IPS-18c (cell line): ENCODE data around the gene EZR.

Source experiments
- H3K4me3 ChIP-seq: 2 replicates; pipeline ENCODE4 v1.7.0; 2013; ENCODE audit warnings: low read depth, mild to moderate bottlenecking, low read length, moderate library complexity; ENCODE audit not compliant: insufficient read depth
- H3K9me3 ChIP-seq: one replicate; pipeline ENCODE4 v1.6.1; 2013; ENCODE audit warnings: mild to moderate bottlenecking, low read length, moderate library complexity; ENCODE audit not compliant: control insufficient read depth, insufficient read depth

EZR gene

GRCh38 chr6:158789115-158789917 is 29.9 kb downstream of the EZR start:
- Histone ChIP-seq H3K9me3 (no peaks in the 10 kb centered on the region), H3K4me3 (no peak overlapping the region)

GRCh38 chr6:158787395-158787794 is 31.8 kb downstream of the EZR start:
- Histone ChIP-seq H3K4me3 (no peak overlapping the region), H3K9me3 (no peaks in the 10 kb centered on the region)

- no peaks in the 10 kb centered on the region for H3K9me3 ChIP-seq
- H3K4me3 ChIP-seq = no peak overlapping the region
Measured at GRCh38 chr6:158786645-158787304, 32.4 kb downstream of the EZR start.

- Histone ChIP-seq H3K4me3 (no peak overlapping the region), H3K9me3 (no peaks in the 10 kb centered on the region)
Measured at GRCh38 chr6:158785036-158785435, 34.1 kb downstream of the EZR start.

GRCh38 chr6:158784505-158784904 is 34.7 kb downstream of the EZR start:
- Histone ChIP-seq H3K4me3 (no peak overlapping the region), H3K9me3 (no peaks in the 10 kb centered on the region)

GRCh38 chr6:158783851-158784250 is 35.3 kb downstream of the EZR start:
- H3K9me3 ChIP-seq = no peaks in the 10 kb centered on the region

GRCh38 chr6:158783167-158783450 is 36.1 kb downstream of the EZR start:
- H3K4me3 ChIP-seq = no peak overlapping the region
- H3K9me3 ChIP-seq = no peaks in the 10 kb centered on the region

More at GRCh38 chr6:158783851-158784250, 35.3 kb downstream of the EZR start:
- H3K4me3 ChIP-seq = no peak overlapping the region

- H3K4me3 ChIP-seq = no peak overlapping the region
- H3K9me3 ChIP-seq = no peaks in the 10 kb centered on the region
Measured at GRCh38 chr6:158782432-158783166, 36.6 kb downstream of the EZR start.

GRCh38 chr6:158781692-158782373 is 37.3 kb downstream of the EZR start:
- Histone ChIP-seq H3K4me3 (no peak overlapping the region), H3K9me3 (no peaks in the 10 kb centered on the region)

- H3K4me3 ChIP-seq = no peak overlapping the region
- no peaks in the 10 kb centered on the region for H3K9me3 ChIP-seq
Measured at GRCh38 chr6:158780988-158781691, 38.0 kb downstream of the EZR start.

GRCh38 chr6:158780246-158780884 is 38.8 kb downstream of the EZR start:
- Histone ChIP-seq H3K4me3 (no peak overlapping the region), H3K9me3 (no peaks in the 10 kb centered on the region)

- Histone ChIP-seq H3K4me3 (no peak overlapping the region), H3K9me3 (no peaks in the 10 kb centered on the region)
Measured at GRCh38 chr6:158778005-158778527, 41.1 kb downstream of the EZR start.

- Histone ChIP-seq H3K9me3 (no peaks in the 10 kb centered on the region), H3K4me3 (no peak overlapping the region)
Measured at GRCh38 chr6:158777510-158777909, 41.7 kb downstream of the EZR start.

GRCh38 chr6:158776737-158777136 is 42.4 kb downstream of the EZR start:
- no peaks in the 10 kb centered on the region for H3K9me3 ChIP-seq
- H3K4me3 ChIP-seq = no peak overlapping the region

- Histone ChIP-seq H3K9me3 (no peaks in the 10 kb centered on the region), H3K4me3 (no peak overlapping the region)
Measured at GRCh38 chr6:158775832-158776231, 43.3 kb downstream of the EZR start.

GRCh38 chr6:158774717-158775449 is 44.3 kb downstream of the EZR start:
- Histone ChIP-seq H3K9me3 (no peaks in the 10 kb centered on the region), H3K4me3 (no peak overlapping the region)
